NCI-H82 treated with DMSO at 0.1 percent for 48 hours (cell line): ENCODE measurements around the gene LIMD2.

Experiments used
- DNase-seq: peaks from one replicate; lab custom pipeline; 2025; ENCODE audit not compliant: unreplicated experiment; lab: John Stamatoyannopoulos, UW

The LIMD2 gene

GRCh38 chr17:63685041-63685440 lies 14.9 kb downstream of the LIMD2 start:
- no peak for DNase-seq

GRCh38 chr17:63682981-63683380 lies 16.9 kb downstream of the LIMD2 start:
- DNase-seq = no peak

- DNase-seq = no peak
These were observed 17.5 kb downstream of the LIMD2 start for GRCh38 chr17:63682441-63682840.

GRCh38 chr17:63681530-63681929 lies 18.4 kb downstream of the LIMD2 start:
- DNase-seq = no peak

- DNase-seq = no peak
These were observed 19.2 kb downstream of the LIMD2 start for GRCh38 chr17:63680700-63681099.

GRCh38 chr17:63679214-63679613 lies 20.7 kb downstream of the LIMD2 start:
- no peak for DNase-seq

GRCh38 chr17:63676584-63676983 lies 23.3 kb downstream of the LIMD2 start:
- DNase-seq = peak; percentile 33

GRCh38 chr17:63675607-63676546 lies 24.0 kb downstream of the LIMD2 start:
- no peak for DNase-seq

- no peak for DNase-seq
These were observed 24.7 kb downstream of the LIMD2 start for GRCh38 chr17:63675231-63675606.

GRCh38 chr17:63672856-63673255 lies 27.1 kb downstream of the LIMD2 start:
- DNase-seq = no peak

- DNase-seq = no peak
These were observed 34.3 kb downstream of the LIMD2 start for GRCh38 chr17:63665527-63666214.

GRCh38 chr17:63659850-63660249 lies 40.1 kb downstream of the LIMD2 start:
- DNase-seq = no peak

- no peak for DNase-seq
These were observed 41.6 kb downstream of the LIMD2 start for GRCh38 chr17:63658366-63658765.

GRCh38 chr17:63657786-63658185 lies 42.1 kb downstream of the LIMD2 start:
- DNase-seq = no peak

- no peak for DNase-seq
These were observed 46.9 kb downstream of the LIMD2 start for GRCh38 chr17:63653050-63653449.

- DNase-seq = no peak
These were observed 47.8 kb downstream of the LIMD2 start for GRCh38 chr17:63652106-63652505.

- DNase-seq = no peak
These were observed 50.1 kb downstream of the LIMD2 start for GRCh38 chr17:63649813-63650212.

GRCh38 chr17:63647936-63648335 lies 52.0 kb downstream of the LIMD2 start:
- no peak for DNase-seq

- no peak for DNase-seq
These were observed 52.7 kb downstream of the LIMD2 start for GRCh38 chr17:63647065-63647725.

GRCh38 chr17:63646488-63646806 lies 53.5 kb downstream of the LIMD2 start:
- DNase-seq = no peak
